WTC11 (cell line): Measurements from ENCODE around the gene CAMTA1.

Experiments used
- CTCF ChIP-seq: fragments of 200-600 bp; IDR thresholded peaks from 2 replicates; pipeline ENCODE4 v1.8.0; 2022; ENCODE audit warnings: antibody characterized with exemption
- FOXJ3 ChIP-seq: sonication (generic); formaldehyde crosslinking; IDR thresholded peaks from 2 replicates; pipeline ENCODE4 v1.9.0; 2021; ENCODE audit warnings: missing genetic modification reagents, mild to moderate bottlenecking, borderline replicate concordance
- FOXP1 ChIP-seq: sonication (generic); formaldehyde crosslinking; IDR thresholded peaks from 2 replicates; pipeline ENCODE4 v1.8.0; 2022; ENCODE audit warnings: missing genetic modification reagents, mild to moderate bottlenecking, moderate library complexity, borderline replicate concordance
- GABPB1 ChIP-seq: sonication (generic); formaldehyde crosslinking; IDR thresholded peaks from 2 replicates; pipeline ENCODE4 v1.8.1; 2023; ENCODE audit warnings: mild to moderate bottlenecking, missing genetic modification reagents
- MAX ChIP-seq: sonication (generic); formaldehyde crosslinking; IDR thresholded peaks from 2 replicates; pipeline ENCODE4 v1.8.0; 2022; ENCODE audit warnings: mild to moderate bottlenecking, missing genetic modification reagents
- SOX15 ChIP-seq: fragments of 250-450 bp; sonication (Bioruptor Pico); IDR thresholded peaks from 2 replicates; pipeline ENCODE4 v1.9.0; 2021; ENCODE audit warnings: mild to moderate bottlenecking
- ZNF121 ChIP-seq: sonication (generic); formaldehyde crosslinking; IDR thresholded peaks from 2 replicates; pipeline ENCODE4 v1.8.0; 2023; ENCODE audit warnings: missing genetic modification reagents
- ZNF281 ChIP-seq: sonication (generic); formaldehyde crosslinking; IDR thresholded peaks from 2 replicates; pipeline ENCODE4 v1.8.0; 2023; ENCODE audit warnings: mild to moderate bottlenecking, missing genetic modification reagents
- ZNF512 ChIP-seq: sonication (generic); formaldehyde crosslinking; IDR thresholded peaks from 2 replicates; pipeline ENCODE4 v1.8.1; 2022; ENCODE audit warnings: missing genetic modification reagents, borderline replicate concordance

GRCh38 chr1:6904476-6905170 is 119.4 kb downstream of the CAMTA1 start:
- no peak for TF ChIP-seq SOX15 (CRISPR knock-in tag)
- TF ChIP-seq ZNF512 (CRISPR knock-in tag): no peak
- no peak for TF ChIP-seq CTCF
- TF ChIP-seq FOXP1: no peak
- no peak for TF ChIP-seq ZNF281
- TF ChIP-seq ZNF121 (CRISPR knock-in tag): no peak
- no peak for TF ChIP-seq MAX (CRISPR knock-in tag)
- no peak for TF ChIP-seq FOXJ3
- TF ChIP-seq GABPB1 (CRISPR knock-in tag): no peak
